GM12872 (cell line): Measurements from ENCODE around the gene ESRRG.

Experiments
- CTCF ChIP-seq: IDR thresholded peaks from 3 replicates; pipeline ENCODE4 v1.5.1; 2011; ENCODE audit warnings: low read depth, mild to moderate bottlenecking, low read length, moderate library complexity; ENCODE audit not compliant: insufficient read depth

ESRRG gene

GRCh38 chr1:216702170-216702569 lies 21.1 kb downstream of the ESRRG start:
- no peak for TF ChIP-seq CTCF

- no peak for TF ChIP-seq CTCF
Measured at GRCh38 chr1:216700779-216701178, 22.4 kb downstream of the ESRRG start.

- TF ChIP-seq CTCF: no peak
Measured at GRCh38 chr1:216691710-216692109, 31.5 kb downstream of the ESRRG start.

GRCh38 chr1:216690603-216691002 lies 32.6 kb downstream of the ESRRG start:
- TF ChIP-seq CTCF: no peak

- TF ChIP-seq CTCF: no peak
Measured at GRCh38 chr1:216688127-216688657, 35.0 kb downstream of the ESRRG start.

- no peak for TF ChIP-seq CTCF
Measured at GRCh38 chr1:216686860-216687766, 36.1 kb downstream of the ESRRG start.

GRCh38 chr1:216682752-216683151 lies 40.5 kb downstream of the ESRRG start:
- no peak for TF ChIP-seq CTCF
